Astrocyte (in vitro differentiated cells and primary cell): ENCODE results near the gene SH3RF1.

Experiments used
- EZH2 ChIP-seq: IDR thresholded peaks from 2 replicates; pipeline ENCODE4 v1.6.1; 2012; ENCODE audit warnings: mild to moderate bottlenecking, low read length, inconsistent platforms; ENCODE audit not compliant: insufficient read depth
- TF ChIP-seq, protein P1 (sequence below): IDR thresholded peaks from 2 replicates; pipeline ENCODE4 v1.5.1; 2011; ENCODE audit warnings: low read depth, mild to moderate bottlenecking, inconsistent platforms, low read length, moderate library complexity; ENCODE audit not compliant: insufficient read depth

- TF ChIP-seq, protein P1, sequence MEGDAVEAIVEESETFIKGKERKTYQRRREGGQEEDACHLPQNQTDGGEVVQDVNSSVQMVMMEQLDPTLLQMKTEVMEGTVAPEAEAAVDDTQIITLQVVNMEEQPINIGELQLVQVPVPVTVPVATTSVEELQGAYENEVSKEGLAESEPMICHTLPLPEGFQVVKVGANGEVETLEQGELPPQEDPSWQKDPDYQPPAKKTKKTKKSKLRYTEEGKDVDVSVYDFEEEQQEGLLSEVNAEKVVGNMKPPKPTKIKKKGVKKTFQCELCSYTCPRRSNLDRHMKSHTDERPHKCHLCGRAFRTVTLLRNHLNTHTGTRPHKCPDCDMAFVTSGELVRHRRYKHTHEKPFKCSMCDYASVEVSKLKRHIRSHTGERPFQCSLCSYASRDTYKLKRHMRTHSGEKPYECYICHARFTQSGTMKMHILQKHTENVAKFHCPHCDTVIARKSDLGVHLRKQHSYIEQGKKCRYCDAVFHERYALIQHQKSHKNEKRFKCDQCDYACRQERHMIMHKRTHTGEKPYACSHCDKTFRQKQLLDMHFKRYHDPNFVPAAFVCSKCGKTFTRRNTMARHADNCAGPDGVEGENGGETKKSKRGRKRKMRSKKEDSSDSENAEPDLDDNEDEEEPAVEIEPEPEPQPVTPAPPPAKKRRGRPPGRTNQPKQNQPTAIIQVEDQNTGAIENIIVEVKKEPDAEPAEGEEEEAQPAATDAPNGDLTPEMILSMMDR, result no peak
- no peak for TF ChIP-seq EZH2
Observed at GRCh38 chr4:169231647-169232262, 39.0 kb downstream of the SH3RF1 start.
